Liver (tissue), 9 donors: ENCODE measurements around the gene ZFYVE27. TPM values are rescaled to one million over a fixed set of nuclear protein-coding genes. Genes with fewer than 3 reads are reported as not detected.

Experiments
- DNase-seq: peaks from one replicate; pipeline ENCODE4 v3.0.0-alpha.2; 2017; ENCODE audit warnings: low spot score
- H3K27ac ChIP-seq, 2 donors: one replicate each; pipeline ENCODE4 v1.7.0; 2013; ENCODE audit warnings: inconsistent platforms in 2 of 2, low read length in 2 of 2, control low read depth in 1 of 2, low read depth in 1 of 2, mild to moderate bottlenecking in 1 of 2
- H3K27me3 ChIP-seq, 4 donors: one replicate each; pipeline versions ENCODE4 v1.6.1 to v1.7.0; 2013; ENCODE audit warnings: low read length in 3 of 4, inconsistent platforms in 1 of 4, mild to moderate bottlenecking in 1 of 4, moderate library complexity in 1 of 4; ENCODE audit not compliant: control insufficient read depth in 4 of 4, insufficient read depth in 4 of 4
- H3K36me3 ChIP-seq, 4 donors: one replicate each; pipeline versions ENCODE4 v1.6.1 to v1.7.0; 2013; ENCODE audit warnings: low read length in 3 of 4, mild to moderate bottlenecking in 3 of 4, low read depth in 1 of 4, moderate library complexity in 1 of 4; ENCODE audit not compliant: control insufficient read depth in 4 of 4, insufficient read depth in 3 of 4
- H3K4me1 ChIP-seq, 4 donors: one replicate each; pipeline versions ENCODE4 v1.6.1 to v1.7.0; 2013; ENCODE audit warnings: low read length in 3 of 4, mild to moderate bottlenecking in 3 of 4, moderate library complexity in 1 of 4; ENCODE audit not compliant: control insufficient read depth in 4 of 4, insufficient read depth in 4 of 4
- H3K4me3 ChIP-seq, 3 donors: one replicate each; pipeline versions ENCODE4 v1.6.1 to v1.7.0; 2013; ENCODE audit warnings: low read length in 3 of 3, control low read depth in 1 of 3, low read depth in 1 of 3, mild to moderate bottlenecking in 1 of 3
- H3K9ac ChIP-seq, 2 donors: one replicate each; pipeline ENCODE4 v1.7.0; 2013; ENCODE audit warnings: low read length in 2 of 2, mild to moderate bottlenecking in 2 of 2, moderate library complexity in 2 of 2, control low read depth in 1 of 2, low read depth in 1 of 2
- H3K9me3 ChIP-seq, 4 donors: one replicate each; pipeline versions ENCODE4 v1.6.1 to v1.7.0; 2013; ENCODE audit warnings: low read length in 3 of 4; ENCODE audit not compliant: control insufficient read depth in 4 of 4
- EGR1 ChIP-seq, 2 donors: IDR thresholded peaks; 2 replicates each; pipeline ENCODE4 v1.6.1; 2016 to 2018; ENCODE audit warnings: antibody characterized with exemption in 2 of 2, low read depth in 2 of 2
- FOXA1 ChIP-seq: IDR thresholded peaks from 2 replicates; pipeline ENCODE4 v1.6.1; 2016; ENCODE audit warnings: antibody characterized with exemption
- FOXA2 ChIP-seq: IDR thresholded peaks from 2 replicates; pipeline ENCODE4 v1.6.1; 2016; ENCODE audit warnings: antibody characterized with exemption
- GABPA ChIP-seq, 2 donors: IDR thresholded peaks in 1 of 2; conservative IDR thresholded peaks in 1 of 2; 2 replicates each; pipeline ENCODE4 v1.6.1; 2016; ENCODE audit warnings: antibody characterized with exemption in 2 of 2, mild to moderate bottlenecking in 1 of 2, moderate library complexity in 1 of 2
- HNF4A ChIP-seq, 2 donors: conservative IDR thresholded peaks; 2 replicates each; pipeline ENCODE4 v1.6.1; 2016; ENCODE audit warnings: antibody characterized with exemption in 2 of 2, mild to moderate bottlenecking in 2 of 2
- HNF4G ChIP-seq: IDR thresholded peaks from 2 replicates; pipeline ENCODE4 v1.6.1; 2016; ENCODE audit warnings: antibody characterized with exemption
- JUND ChIP-seq, 2 donors: IDR thresholded peaks; 2 replicates each; pipeline ENCODE4 v1.6.1; 2016; ENCODE audit warnings: antibody characterized with exemption in 2 of 2
- NR2F2 ChIP-seq: IDR thresholded peaks from 2 replicates; pipeline ENCODE4 v1.6.1; 2016; ENCODE audit warnings: antibody characterized with exemption
- RAD21 ChIP-seq, 2 donors: IDR thresholded peaks; 2 replicates each; pipeline ENCODE4 v1.6.1; 2016; ENCODE audit warnings: antibody characterized with exemption in 2 of 2, mild to moderate bottlenecking in 2 of 2
- RXRA ChIP-seq, 2 donors: IDR thresholded peaks; 2 replicates each; pipeline ENCODE4 v1.6.1; 2017 to 2018; ENCODE audit warnings: antibody characterized with exemption in 2 of 2, mild to moderate bottlenecking in 1 of 2
- SP1 ChIP-seq: IDR thresholded peaks from 2 replicates; pipeline ENCODE4 v1.6.1; 2018; ENCODE audit warnings: antibody characterized with exemption, mild to moderate bottlenecking
- TAF1 ChIP-seq: conservative IDR thresholded peaks from 2 replicates; pipeline ENCODE4 v1.6.1; 2016; ENCODE audit warnings: antibody characterized with exemption, mild to moderate bottlenecking
- YY1 ChIP-seq: IDR thresholded peaks from 2 replicates; pipeline ENCODE4 v1.6.1; 2016; ENCODE audit warnings: antibody characterized with exemption, mild to moderate bottlenecking
- WGBS: extraction: QIAGEN DNeasy Blood & Tissue Kit; methylation state at CpG from one replicate; pipeline ENCODE4 v1.1.7; 2013; 5-methylcytosine and 5-hydroxymethylcytosine counted together
- polyA plus RNA-seq, 2 donors: library from polyadenylated mRNA; stranded (reverse) in 1 of 2; unstranded in 1 of 2; fragments of 200-250 nt in 1 of 2; fragments of >200 nt in 1 of 2; fragmentation: Nextera tagmentation in 1 of 2; extraction: Ambion mirVana in 1 of 2; gene quantifications; one replicate each; pipeline versions ENCODE4 v1.2.1 to v1.2.3, GENCODE V29; 2013 to 2015
- total RNA-seq, 2 donors: library from RNA; depleted of rRNA; stranded (reverse); fragments of >200 nt; gene quantifications; one replicate each; pipeline ENCODE4 v1.2.3, GENCODE V29; 2014
- TF ChIP-seq, protein P1 (sequence below): IDR thresholded peaks from 2 replicates; pipeline ENCODE4 v1.6.1; 2016; ENCODE audit warnings: antibody characterized with exemption, mild to moderate bottlenecking
- TF ChIP-seq, protein P2 (sequence below): IDR thresholded peaks from 2 replicates; pipeline ENCODE4 v1.6.1; 2016; ENCODE audit warnings: antibody characterized with exemption
- TF ChIP-seq, protein P3 (sequence below): IDR thresholded peaks from 2 replicates; pipeline ENCODE4 v1.6.1; 2016; ENCODE audit warnings: antibody characterized with exemption
- TF ChIP-seq, protein P4 (sequence below): fragments of 150-350 bp; IDR thresholded peaks from 2 replicates; pipeline ENCODE4 v1.5.1; 2017; ENCODE audit warnings: improper control_type of control experiment, low read depth, low read length; ENCODE audit not compliant: missing input control
- TF ChIP-seq, protein P5 (sequence below): IDR thresholded peaks from 2 replicates; pipeline ENCODE4 v1.6.1; 2016; ENCODE audit warnings: antibody characterized with exemption
- donor health status: healthy.
- donor health status: healthy.
- donor health status: healthy.
- donor health status: healthy.
- donor health status: healthy.

Gene ZFYVE27
- total and polyA plus RNA-seq, 4 donors, result 10.2 to 25.9 (median 13.1) TPM

DNA sequence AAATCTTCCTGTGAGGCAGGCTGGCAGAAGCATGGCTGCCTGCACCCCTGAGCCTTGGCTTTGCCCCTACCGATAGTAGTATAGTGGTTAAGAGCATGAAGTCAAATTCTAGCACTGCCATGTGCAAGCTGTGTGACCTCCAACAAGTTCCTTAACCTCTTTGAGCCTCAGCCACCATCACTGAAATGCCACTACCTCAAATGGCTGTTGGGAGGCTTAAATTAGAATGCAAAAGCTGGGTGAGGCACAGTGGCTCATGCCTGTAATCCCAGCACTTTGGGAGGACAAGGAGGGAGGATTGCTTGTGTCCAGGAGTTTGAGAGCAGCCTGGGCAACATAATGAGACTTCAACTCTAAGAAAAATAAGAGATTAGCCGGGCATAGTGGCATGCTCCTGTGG is 26.5 kb downstream of the ZFYVE27 start:
- H3K27ac ChIP-seq, result no peak overlapping the region
- H3K4me1 ChIP-seq, result no peaks in the 10 kb centered on the region
- peaks cover 8 to 21% (median 13%) of the 10 kb centered on the region in 4 donors for H3K36me3 ChIP-seq
- H3K27me3 ChIP-seq, result no peaks in the 10 kb centered on the region
- TF ChIP-seq RAD21 (IDR thresholded peaks at IDR 0.05), result no peak
- no peak for TF ChIP-seq GABPA (IDR thresholded peaks at IDR 0.05 in 1 of 2, conservative IDR thresholded peaks at IDR 0.05 in 1 of 2)
- no peak for TF ChIP-seq HNF4A (conservative IDR thresholded peaks at IDR 0.05)
- TF ChIP-seq RXRA (IDR thresholded peaks at IDR 0.05), result no peak
- no peak for TF ChIP-seq YY1
- TF ChIP-seq, protein P1, sequence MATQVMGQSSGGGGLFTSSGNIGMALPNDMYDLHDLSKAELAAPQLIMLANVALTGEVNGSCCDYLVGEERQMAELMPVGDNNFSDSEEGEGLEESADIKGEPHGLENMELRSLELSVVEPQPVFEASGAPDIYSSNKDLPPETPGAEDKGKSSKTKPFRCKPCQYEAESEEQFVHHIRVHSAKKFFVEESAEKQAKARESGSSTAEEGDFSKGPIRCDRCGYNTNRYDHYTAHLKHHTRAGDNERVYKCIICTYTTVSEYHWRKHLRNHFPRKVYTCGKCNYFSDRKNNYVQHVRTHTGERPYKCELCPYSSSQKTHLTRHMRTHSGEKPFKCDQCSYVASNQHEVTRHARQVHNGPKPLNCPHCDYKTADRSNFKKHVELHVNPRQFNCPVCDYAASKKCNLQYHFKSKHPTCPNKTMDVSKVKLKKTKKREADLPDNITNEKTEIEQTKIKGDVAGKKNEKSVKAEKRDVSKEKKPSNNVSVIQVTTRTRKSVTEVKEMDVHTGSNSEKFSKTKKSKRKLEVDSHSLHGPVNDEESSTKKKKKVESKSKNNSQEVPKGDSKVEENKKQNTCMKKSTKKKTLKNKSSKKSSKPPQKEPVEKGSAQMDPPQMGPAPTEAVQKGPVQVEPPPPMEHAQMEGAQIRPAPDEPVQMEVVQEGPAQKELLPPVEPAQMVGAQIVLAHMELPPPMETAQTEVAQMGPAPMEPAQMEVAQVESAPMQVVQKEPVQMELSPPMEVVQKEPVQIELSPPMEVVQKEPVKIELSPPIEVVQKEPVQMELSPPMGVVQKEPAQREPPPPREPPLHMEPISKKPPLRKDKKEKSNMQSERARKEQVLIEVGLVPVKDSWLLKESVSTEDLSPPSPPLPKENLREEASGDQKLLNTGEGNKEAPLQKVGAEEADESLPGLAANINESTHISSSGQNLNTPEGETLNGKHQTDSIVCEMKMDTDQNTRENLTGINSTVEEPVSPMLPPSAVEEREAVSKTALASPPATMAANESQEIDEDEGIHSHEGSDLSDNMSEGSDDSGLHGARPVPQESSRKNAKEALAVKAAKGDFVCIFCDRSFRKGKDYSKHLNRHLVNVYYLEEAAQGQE, result no peak
- TF ChIP-seq JUND (IDR thresholded peaks at IDR 0.05), result no peak
- no peak for TF ChIP-seq SP1
- TF ChIP-seq, protein P2, sequence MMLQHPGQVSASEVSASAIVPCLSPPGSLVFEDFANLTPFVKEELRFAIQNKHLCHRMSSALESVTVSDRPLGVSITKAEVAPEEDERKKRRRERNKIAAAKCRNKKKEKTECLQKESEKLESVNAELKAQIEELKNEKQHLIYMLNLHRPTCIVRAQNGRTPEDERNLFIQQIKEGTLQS, result no peak
- no peak for TF ChIP-seq EGR1 (IDR thresholded peaks at IDR 0.05; ENCODE audit: low read depth in 2 of 2)
- TF ChIP-seq, protein P3, sequence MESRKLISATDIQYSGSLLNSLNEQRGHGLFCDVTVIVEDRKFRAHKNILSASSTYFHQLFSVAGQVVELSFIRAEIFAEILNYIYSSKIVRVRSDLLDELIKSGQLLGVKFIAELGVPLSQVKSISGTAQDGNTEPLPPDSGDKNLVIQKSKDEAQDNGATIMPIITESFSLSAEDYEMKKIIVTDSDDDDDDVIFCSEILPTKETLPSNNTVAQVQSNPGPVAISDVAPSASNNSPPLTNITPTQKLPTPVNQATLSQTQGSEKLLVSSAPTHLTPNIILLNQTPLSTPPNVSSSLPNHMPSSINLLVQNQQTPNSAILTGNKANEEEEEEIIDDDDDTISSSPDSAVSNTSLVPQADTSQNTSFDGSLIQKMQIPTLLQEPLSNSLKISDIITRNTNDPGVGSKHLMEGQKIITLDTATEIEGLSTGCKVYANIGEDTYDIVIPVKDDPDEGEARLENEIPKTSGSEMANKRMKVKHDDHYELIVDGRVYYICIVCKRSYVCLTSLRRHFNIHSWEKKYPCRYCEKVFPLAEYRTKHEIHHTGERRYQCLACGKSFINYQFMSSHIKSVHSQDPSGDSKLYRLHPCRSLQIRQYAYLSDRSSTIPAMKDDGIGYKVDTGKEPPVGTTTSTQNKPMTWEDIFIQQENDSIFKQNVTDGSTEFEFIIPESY, result no peak
- no peak for TF ChIP-seq FOXA2
- no peak for TF ChIP-seq TAF1
- TF ChIP-seq, protein P4, sequence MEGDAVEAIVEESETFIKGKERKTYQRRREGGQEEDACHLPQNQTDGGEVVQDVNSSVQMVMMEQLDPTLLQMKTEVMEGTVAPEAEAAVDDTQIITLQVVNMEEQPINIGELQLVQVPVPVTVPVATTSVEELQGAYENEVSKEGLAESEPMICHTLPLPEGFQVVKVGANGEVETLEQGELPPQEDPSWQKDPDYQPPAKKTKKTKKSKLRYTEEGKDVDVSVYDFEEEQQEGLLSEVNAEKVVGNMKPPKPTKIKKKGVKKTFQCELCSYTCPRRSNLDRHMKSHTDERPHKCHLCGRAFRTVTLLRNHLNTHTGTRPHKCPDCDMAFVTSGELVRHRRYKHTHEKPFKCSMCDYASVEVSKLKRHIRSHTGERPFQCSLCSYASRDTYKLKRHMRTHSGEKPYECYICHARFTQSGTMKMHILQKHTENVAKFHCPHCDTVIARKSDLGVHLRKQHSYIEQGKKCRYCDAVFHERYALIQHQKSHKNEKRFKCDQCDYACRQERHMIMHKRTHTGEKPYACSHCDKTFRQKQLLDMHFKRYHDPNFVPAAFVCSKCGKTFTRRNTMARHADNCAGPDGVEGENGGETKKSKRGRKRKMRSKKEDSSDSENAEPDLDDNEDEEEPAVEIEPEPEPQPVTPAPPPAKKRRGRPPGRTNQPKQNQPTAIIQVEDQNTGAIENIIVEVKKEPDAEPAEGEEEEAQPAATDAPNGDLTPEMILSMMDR, result no peak
- TF ChIP-seq FOXA1, result no peak
- no peak for TF ChIP-seq NR2F2
- no peak for TF ChIP-seq HNF4G
- H3K9ac ChIP-seq, result no peak overlapping the region
- DNase-seq, result no peak
- WGBS, result 95% methylated on average over 2 of the region's 2 CpGs
- H3K9me3 ChIP-seq, result no peaks in the 10 kb centered on the region
- H3K4me3 ChIP-seq, result no peak overlapping the region

DNA sequence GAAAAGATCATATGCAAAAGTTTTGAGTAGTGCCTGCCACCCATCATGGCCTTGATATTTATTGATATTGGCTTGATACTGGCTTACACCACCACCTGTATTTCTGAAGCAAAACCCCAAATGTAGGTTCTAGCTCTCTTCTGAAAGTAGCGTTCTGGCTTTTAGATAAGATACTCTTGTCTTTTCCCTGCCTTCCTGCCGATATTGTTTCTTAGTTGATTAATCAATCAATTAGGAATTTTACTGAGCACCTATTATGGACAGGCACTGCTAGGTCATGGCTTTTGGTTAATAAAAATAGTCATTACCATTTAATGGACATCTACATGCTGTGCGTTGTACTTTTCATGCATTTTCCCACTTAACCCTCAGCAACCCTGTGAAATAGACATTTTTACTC is 27.0 kb downstream of the ZFYVE27 start:
- Histone ChIP-seq H3K4me1 (no peaks in the 10 kb centered on the region), H3K4me3 (no peak overlapping the region), H3K36me3 (peaks cover 8 to 21% (median 12%) of the 10 kb centered on the region in 4 donors), H3K27ac (no peak overlapping the region), H3K27me3 (no peaks in the 10 kb centered on the region), H3K9me3 (no peaks in the 10 kb centered on the region), H3K9ac (no peak overlapping the region)
- 95% methylated on average over 3 of the region's 3 CpGs for WGBS
- DNase-seq, result no peak
- TF ChIP-seq, protein P1, result no peak
- TF ChIP-seq EGR1 (IDR thresholded peaks at IDR 0.05; ENCODE audit: low read depth in 2 of 2) (no peak), SP1 (no peak), JUND (IDR thresholded peaks at IDR 0.05) (no peak), HNF4A (conservative IDR thresholded peaks at IDR 0.05) (no peak), RXRA (IDR thresholded peaks at IDR 0.05) (no peak), TAF1 (no peak), YY1 (no peak), HNF4G (no peak), FOXA1 (no peak)
- TF ChIP-seq, protein P2, result no peak
- TF ChIP-seq, protein P3, result no peak
- TF ChIP-seq, protein P5, sequence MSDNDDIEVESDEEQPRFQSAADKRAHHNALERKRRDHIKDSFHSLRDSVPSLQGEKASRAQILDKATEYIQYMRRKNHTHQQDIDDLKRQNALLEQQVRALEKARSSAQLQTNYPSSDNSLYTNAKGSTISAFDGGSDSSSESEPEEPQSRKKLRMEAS, result no peak
